Endothelial cell of umbilical vein (primary cell): ENCODE data around the gene NRP2. TPM values are rescaled to one million over a fixed set of nuclear protein-coding genes. Genes with fewer than 3 reads are reported as not detected.

ENCODE experiments used
- BruUV-seq: library from RNA; stranded (reverse); fragments of 400-500 nt; replicated peaks from 2 replicates; lab custom pipeline; 2021; lab: Mats Ljungman, UMichigan
- CTCF ChIA-PET: fragments of 300-600, 350-600 bp; sonication (Branson Sonifier 250); formaldehyde crosslinking; loops from one replicate; lab custom pipeline; 2021; ENCODE audit warnings: antibody characterized with exemption, inconsistent platforms; lab: Charles Lee
- POLR2A ChIA-PET: fragments of 300-600, 350-600 bp; sonication (Branson Sonifier 250); formaldehyde crosslinking; loops from one replicate; lab custom pipeline; 2021; ENCODE audit warnings: antibody characterized with exemption, inconsistent platforms; lab: Charles Lee
- DNase-seq: peaks from one replicate; pipeline ENCODE4 v3.0.0-alpha.2; 2011; ENCODE audit warnings: low read depth, low spot score
- FAIRE-seq: peaks from 2 replicates; lab custom pipeline; 2011; peaks lifted over from hg19 to GRCh38; lab: Jason Lieb, UNC
- H2AFZ ChIP-seq: 2 replicates; pipeline ENCODE4 v1.6.0; 2012; ENCODE audit warnings: low read depth, low read length, control low read depth, inconsistent platforms
- H3K27ac ChIP-seq: 2 replicates; pipeline ENCODE4 v1.5.1; 2011; ENCODE audit warnings: low read depth, mild to moderate bottlenecking, control low read depth, low read length, moderate library complexity; ENCODE audit not compliant: insufficient read depth
- H3K27me3 ChIP-seq, 2 experiments: 2 replicates each; pipeline versions ENCODE4 v1.6.0 to v1.6.1; 2011; ENCODE audit warnings: low read length in 2 of 2, mixed read lengths in 1 of 2; ENCODE audit not compliant: control insufficient read depth in 2 of 2, insufficient read depth in 2 of 2
- H3K36me3 ChIP-seq, 2 experiments: 2 replicates in 1 of 2; 3 replicates in 1 of 2; pipeline ENCODE4 v1.5.1; 2011; ENCODE audit warnings: low read length in 2 of 2, mild to moderate bottlenecking in 1 of 2, moderate library complexity in 1 of 2; ENCODE audit not compliant: control insufficient read depth in 2 of 2, insufficient read depth in 2 of 2; ENCODE audit errors: extremely low read depth in 1 of 2
- H3K4me1 ChIP-seq: 3 replicates; pipeline ENCODE4 v1.5.1; 2011; ENCODE audit warnings: mild to moderate bottlenecking, low read length; ENCODE audit not compliant: control insufficient read depth, insufficient read depth; ENCODE audit errors: extremely low read depth
- H3K4me2 ChIP-seq: 2 replicates; pipeline ENCODE4 v1.6.1; 2011; ENCODE audit warnings: low read length, control low read depth, mixed read lengths; ENCODE audit not compliant: insufficient read depth
- H3K4me3 ChIP-seq, 3 experiments: fragments of 200-600 bp in 1 of 3; sonication (generic), shearing (Covaris generic) in 1 of 3; replicated peaks in 1 of 3; 2 replicates each; pipeline ENCODE4 v1.5.1; 2011 to 2016; ENCODE audit warnings: control low read depth in 3 of 3, low read length in 3 of 3, mild to moderate bottlenecking in 2 of 3, inconsistent platforms in 1 of 3, low read depth in 1 of 3, moderate library complexity in 1 of 3; ENCODE audit not compliant: insufficient read depth in 1 of 3
- H3K79me2 ChIP-seq: 2 replicates; pipeline ENCODE4 v1.6.0; 2012; ENCODE audit warnings: low read length, inconsistent platforms; ENCODE audit not compliant: control insufficient read depth, insufficient read depth
- H3K9ac ChIP-seq: replicated peaks from 2 replicates; pipeline ENCODE3; 2011; ENCODE audit warnings: low read length, control low read depth; ENCODE audit not compliant: insufficient read depth; ENCODE audit errors: extremely low read depth
- H3K9me1 ChIP-seq: replicated peaks from 3 replicates; pipeline ENCODE4 v1.6.0; 2011; ENCODE audit warnings: mild to moderate bottlenecking, low read length; ENCODE audit not compliant: control insufficient read depth, insufficient read depth; ENCODE audit errors: extremely low read depth
- H3K9me3 ChIP-seq: replicated peaks from 2 replicates; pipeline ENCODE4 v1.5.1; 2012; ENCODE audit warnings: low read length, inconsistent platforms; ENCODE audit not compliant: control insufficient read depth, insufficient read depth
- H4K20me1 ChIP-seq: replicated peaks from 2 replicates; pipeline ENCODE3; 2011; ENCODE audit warnings: mild to moderate bottlenecking, low read length; ENCODE audit not compliant: control insufficient read depth, insufficient read depth; ENCODE audit errors: extremely low read depth
- EZH2 ChIP-seq: IDR thresholded peaks from 2 replicates; pipeline ENCODE4 v1.6.1; 2012; ENCODE audit warnings: borderline replicate concordance, low read depth, mild to moderate bottlenecking, moderate library complexity, low read length, inconsistent platforms; ENCODE audit not compliant: severe bottlenecking
- FOS ChIP-seq: IDR thresholded peaks from 2 replicates; pipeline ENCODE4 v1.6.1; 2011; ENCODE audit warnings: mild to moderate bottlenecking, low read length, moderate library complexity, borderline replicate concordance; ENCODE audit not compliant: insufficient read depth
- GATA2 ChIP-seq: IDR thresholded peaks from 2 replicates; pipeline ENCODE4 v1.7.0; 2011; ENCODE audit warnings: low read depth, mild to moderate bottlenecking, moderate library complexity, mixed read lengths, low read length; ENCODE audit not compliant: insufficient read length, insufficient read depth
- JUN ChIP-seq: IDR thresholded peaks from 2 replicates; pipeline ENCODE4 v1.6.1; 2011; ENCODE audit warnings: borderline replicate concordance, low read depth; ENCODE audit not compliant: insufficient read length, insufficient read depth
- MAX ChIP-seq: IDR thresholded peaks from 2 replicates; pipeline ENCODE4 v1.6.1; 2011; ENCODE audit not compliant: insufficient read depth, insufficient read length
- MYC ChIP-seq: IDR thresholded peaks from one replicate; pipeline ENCODE4 v1.6.1; 2011; ENCODE audit warnings: mild to moderate bottlenecking, low read depth, low read length
- POLR2A ChIP-seq: IDR thresholded peaks from 2 replicates; pipeline ENCODE4 v1.6.1; 2012; ENCODE audit warnings: low read depth, mild to moderate bottlenecking, control low read depth, low read length
- POLR2AphosphoS5 ChIP-seq: IDR thresholded peaks from 2 replicates; pipeline ENCODE4 v1.6.1; 2012; ENCODE audit warnings: low read depth, mild to moderate bottlenecking, control low read depth, low read length, moderate library complexity; ENCODE audit not compliant: insufficient read depth
- dilution Hi-C: fragments of 300-500 bp; cut with MboI; formaldehyde crosslinking; loops from one replicate; pipeline ENCODE4 v1.15.0; 2019; ENCODE audit warnings: low sequenced_read_pairs; ENCODE audit not compliant: extremely low pct_ligation_motif_present
- intact Hi-C: fragments of 100-400 bp; cut with micrococcal nuclease; formaldehyde crosslinking; loops from one replicate; pipeline ENCODE4 v1.10.0; 2022
- polyA plus RNA-seq, 4 experiments: library from polyadenylated mRNA; depleted of rRNA in 3 of 4; stranded (reverse) in 3 of 4; unstranded in 1 of 4; fragments of >200 nt; gene quantifications; 2 replicates each; pipeline versions ENCODE4 v1.2.1 to v1.2.3, GENCODE V29; 2011 to 2012; ENCODE audit warnings: missing spikeins in 1 of 4
- total RNA-seq: library from RNA; stranded (reverse); gene quantifications from 2 replicates; pipeline ENCODE4 v1.2.3, GENCODE V29; 2021
- TF ChIP-seq, protein P1 (sequence below), 2 donors: IDR thresholded peaks; 1 replicate in 1 of 2; 2 replicates in 1 of 2; pipeline ENCODE4 v1.5.1; 2011; ENCODE audit warnings: low read length in 2 of 2, mild to moderate bottlenecking in 2 of 2, moderate library complexity in 2 of 2, control low read depth in 1 of 2, inconsistent platforms in 1 of 2, low read depth in 1 of 2; ENCODE audit not compliant: insufficient read depth in 1 of 2; ENCODE audit errors: extremely low read depth in 1 of 2

NRP2 gene
- total and polyA plus RNA-seq, 2 donors (not counting 3 experiments of a cell fraction or from before 2014, with no cell fraction given) = 160 to 240 TPM

GRCh38 chr2:205704127-205704741 lies 21.9 kb downstream of the NRP2 start:
- H3K4me1 ChIP-seq = peaks cover 91% of the 10 kb centered on the region
- no peaks in the 10 kb centered on the region for H3K9me3 ChIP-seq
- FAIRE-seq (no peak), DNase-seq (peak; percentile 44)
- intact Hi-C loops = no loop called here
- no peak overlapping the region for H3K4me3 ChIP-seq
- no peak overlapping the region for H2AFZ ChIP-seq
- H3K27ac ChIP-seq = peak overlapping the region; percentile 2
- H3K36me3 ChIP-seq = peaks cover 0 to 11% of the 10 kb centered on the region in 2 experiments
- H3K27me3 ChIP-seq = no peaks in the 10 kb centered on the region
- no peak overlapping the region for H3K9ac ChIP-seq
- no peak for TF ChIP-seq POLR2A
- TF ChIP-seq FOS = no peak
- TF ChIP-seq, protein P1, sequence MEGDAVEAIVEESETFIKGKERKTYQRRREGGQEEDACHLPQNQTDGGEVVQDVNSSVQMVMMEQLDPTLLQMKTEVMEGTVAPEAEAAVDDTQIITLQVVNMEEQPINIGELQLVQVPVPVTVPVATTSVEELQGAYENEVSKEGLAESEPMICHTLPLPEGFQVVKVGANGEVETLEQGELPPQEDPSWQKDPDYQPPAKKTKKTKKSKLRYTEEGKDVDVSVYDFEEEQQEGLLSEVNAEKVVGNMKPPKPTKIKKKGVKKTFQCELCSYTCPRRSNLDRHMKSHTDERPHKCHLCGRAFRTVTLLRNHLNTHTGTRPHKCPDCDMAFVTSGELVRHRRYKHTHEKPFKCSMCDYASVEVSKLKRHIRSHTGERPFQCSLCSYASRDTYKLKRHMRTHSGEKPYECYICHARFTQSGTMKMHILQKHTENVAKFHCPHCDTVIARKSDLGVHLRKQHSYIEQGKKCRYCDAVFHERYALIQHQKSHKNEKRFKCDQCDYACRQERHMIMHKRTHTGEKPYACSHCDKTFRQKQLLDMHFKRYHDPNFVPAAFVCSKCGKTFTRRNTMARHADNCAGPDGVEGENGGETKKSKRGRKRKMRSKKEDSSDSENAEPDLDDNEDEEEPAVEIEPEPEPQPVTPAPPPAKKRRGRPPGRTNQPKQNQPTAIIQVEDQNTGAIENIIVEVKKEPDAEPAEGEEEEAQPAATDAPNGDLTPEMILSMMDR (IDR thresholded peaks at IDR 0.05; ENCODE audit: extremely low read depth in 1 of 2, insufficient read depth in 1 of 2, low read depth in 1 of 2, low read length in 2 of 2) = no peak
- no peak for TF ChIP-seq MAX
- TF ChIP-seq POLR2AphosphoS5 = no peak
- TF ChIP-seq JUN = no peak
- no peak for TF ChIP-seq MYC
- no peak for TF ChIP-seq EZH2
- TF ChIP-seq GATA2 = no peak
- no TSS peak for BruUV-seq
- ChIA-PET POLR2A (interaction anchor here (0.7 to 1.0 kb wide), 2 partner anchors 16 to 22 kb away, joined by 3 read pairs; partner anchors contain the start of gene NRP2), CTCF (interaction anchor here (1.8 kb wide), 1 partner anchor 22 kb away, joined by 5 read pairs; the partner anchor contains the start of gene NRP2)
- H3K79me2 ChIP-seq = peaks cover 9% of the 10 kb centered on the region
- H3K4me2 ChIP-seq = no peak overlapping the region
- dilution Hi-C loops = no loop called here
- no peaks in the 10 kb centered on the region for H4K20me1 ChIP-seq
- H3K9me1 ChIP-seq = no peaks in the 10 kb centered on the region
